LNCAP (cell line): ENCODE measurements around the gene NNMT.

Experiments used
- TF ChIP-seq, protein P1 (sequence below): fragments of 450-650 bp; IDR thresholded peaks from 2 replicates; pipeline ENCODE4 v1.5.1; 2017; ENCODE audit warnings: mild to moderate bottlenecking

The NNMT gene

DNA sequence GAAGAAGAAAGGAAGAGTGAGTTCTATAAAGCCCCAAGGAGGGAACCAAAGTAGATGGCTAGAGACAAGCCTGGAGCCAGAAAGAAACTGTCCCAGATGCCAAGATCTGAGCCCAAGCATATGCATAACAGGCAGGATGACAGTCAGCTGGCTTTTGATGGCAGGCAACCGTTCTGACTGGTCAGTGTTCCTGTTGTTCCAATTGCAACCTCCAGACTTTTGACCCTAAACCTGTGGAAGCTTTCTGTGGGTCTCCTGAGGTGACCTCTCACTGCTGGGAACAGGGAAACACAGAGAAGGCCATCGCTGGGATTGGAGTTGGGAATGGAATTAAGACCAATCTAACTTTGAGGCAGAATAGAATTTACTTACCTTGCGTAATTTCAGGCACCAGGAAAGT, 21.6 kb upstream of the NNMT start:
- TF ChIP-seq, protein P1, sequence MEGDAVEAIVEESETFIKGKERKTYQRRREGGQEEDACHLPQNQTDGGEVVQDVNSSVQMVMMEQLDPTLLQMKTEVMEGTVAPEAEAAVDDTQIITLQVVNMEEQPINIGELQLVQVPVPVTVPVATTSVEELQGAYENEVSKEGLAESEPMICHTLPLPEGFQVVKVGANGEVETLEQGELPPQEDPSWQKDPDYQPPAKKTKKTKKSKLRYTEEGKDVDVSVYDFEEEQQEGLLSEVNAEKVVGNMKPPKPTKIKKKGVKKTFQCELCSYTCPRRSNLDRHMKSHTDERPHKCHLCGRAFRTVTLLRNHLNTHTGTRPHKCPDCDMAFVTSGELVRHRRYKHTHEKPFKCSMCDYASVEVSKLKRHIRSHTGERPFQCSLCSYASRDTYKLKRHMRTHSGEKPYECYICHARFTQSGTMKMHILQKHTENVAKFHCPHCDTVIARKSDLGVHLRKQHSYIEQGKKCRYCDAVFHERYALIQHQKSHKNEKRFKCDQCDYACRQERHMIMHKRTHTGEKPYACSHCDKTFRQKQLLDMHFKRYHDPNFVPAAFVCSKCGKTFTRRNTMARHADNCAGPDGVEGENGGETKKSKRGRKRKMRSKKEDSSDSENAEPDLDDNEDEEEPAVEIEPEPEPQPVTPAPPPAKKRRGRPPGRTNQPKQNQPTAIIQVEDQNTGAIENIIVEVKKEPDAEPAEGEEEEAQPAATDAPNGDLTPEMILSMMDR: no peak

DNA sequence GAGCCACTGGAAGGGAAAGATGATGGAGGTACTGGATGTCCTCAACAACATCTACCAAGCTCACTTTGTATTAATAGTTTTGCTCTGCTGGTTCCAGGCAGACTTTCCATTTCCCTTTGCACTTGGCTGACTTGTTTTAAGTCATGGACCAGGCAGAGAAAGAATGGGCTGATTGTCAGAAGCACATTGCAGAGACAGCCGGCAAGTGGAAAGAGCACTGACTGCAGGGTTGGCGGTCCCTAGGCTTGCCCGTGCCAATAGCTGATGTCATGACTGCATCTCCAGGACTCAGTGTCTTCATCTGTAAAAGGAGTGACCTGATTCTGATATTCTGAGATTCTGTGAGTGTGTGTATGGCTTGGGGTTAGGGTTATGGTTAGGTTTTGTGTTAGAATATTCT, 20.9 kb upstream of the NNMT start:
- TF ChIP-seq, protein P1: no peak

DNA sequence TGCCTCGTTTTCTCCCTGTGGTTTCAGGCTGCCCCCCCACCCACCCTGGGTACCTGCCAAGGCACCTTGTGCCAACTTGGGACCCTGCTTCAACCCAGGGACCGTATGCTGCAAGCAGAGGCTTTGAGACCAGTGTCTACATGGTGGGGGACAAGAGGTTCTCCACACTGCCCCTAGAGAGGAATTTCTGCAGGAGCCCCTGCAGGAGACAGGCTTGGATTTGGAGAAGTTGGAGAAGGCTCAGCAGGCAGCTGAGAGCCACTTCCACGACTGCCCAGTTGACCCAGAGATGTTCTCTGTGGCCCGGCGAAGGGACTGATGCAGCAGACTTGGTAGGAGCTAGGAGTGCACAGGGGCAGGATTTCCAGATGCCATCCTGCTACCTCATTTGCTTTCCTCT, 20.1 kb upstream of the NNMT start:
- TF ChIP-seq, protein P1: no peak

DNA sequence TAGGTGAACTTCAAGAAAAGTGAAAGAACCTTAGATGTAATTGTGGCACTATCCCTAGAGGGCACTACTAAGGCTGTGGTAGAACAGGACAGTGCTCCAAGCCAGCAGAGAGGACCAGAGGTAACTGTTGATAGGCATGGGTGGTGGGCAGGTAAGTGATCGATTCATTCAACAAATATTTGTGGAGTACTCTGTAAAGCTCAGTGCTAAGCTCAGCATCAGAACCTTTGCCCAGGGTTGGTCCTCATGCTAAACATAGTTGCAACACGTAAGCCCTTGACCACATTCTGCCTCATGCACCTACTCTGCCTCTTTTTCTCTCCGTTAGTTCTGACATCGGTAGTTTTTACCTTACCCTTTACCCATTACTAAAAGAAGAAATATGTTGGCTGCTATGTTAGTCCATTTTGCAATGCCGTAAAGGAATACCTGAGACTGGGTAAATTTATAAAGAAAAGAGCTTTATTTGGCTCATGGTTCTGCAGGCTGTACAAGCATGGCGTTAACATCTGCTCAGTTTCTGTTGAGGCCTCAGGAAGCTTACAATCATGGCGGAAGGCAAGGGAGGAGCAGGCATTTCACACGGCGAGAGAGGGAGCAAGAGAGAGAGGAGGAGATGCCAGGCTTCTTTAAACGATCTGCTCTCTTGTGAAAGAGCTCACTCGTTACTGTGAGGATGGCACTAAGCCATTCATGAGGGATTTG, 18.4 kb upstream of the NNMT start:
- TF ChIP-seq, protein P1: no peak

DNA sequence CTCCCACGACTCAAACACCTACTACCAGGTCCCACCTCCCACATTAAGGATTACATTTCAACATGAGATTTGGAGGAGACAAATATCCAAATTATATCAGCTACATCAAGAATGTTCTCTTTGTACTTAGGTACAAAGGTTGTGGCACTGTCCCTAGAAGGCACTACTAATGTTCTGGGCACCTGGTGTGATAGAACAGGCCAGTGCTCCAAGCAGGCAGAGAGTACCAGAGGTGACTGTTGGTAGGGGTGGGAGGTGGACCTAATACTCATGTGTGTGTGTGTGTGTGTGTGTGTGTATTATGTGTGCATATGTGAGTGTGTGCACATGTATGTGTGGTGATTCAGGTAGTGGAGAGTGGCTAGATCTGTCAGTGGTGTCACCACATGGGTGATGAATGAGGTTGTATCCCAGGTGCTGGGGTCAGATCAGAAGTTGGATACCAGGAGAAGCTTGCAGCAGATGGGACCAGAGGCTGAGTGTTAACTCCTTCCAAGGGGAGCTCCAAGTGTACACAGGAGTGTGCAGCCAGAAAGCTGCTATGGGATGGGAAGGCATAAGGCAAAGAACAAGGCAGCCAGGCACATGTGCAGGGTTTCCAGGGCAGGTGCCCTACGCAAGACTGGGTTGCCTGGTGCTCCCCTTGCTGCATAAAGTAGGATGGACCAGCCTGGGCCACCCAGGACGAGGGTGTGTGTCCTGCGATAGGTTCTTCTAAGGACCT, 17.7 kb upstream of the NNMT start:
- TF ChIP-seq, protein P1: no peak

DNA sequence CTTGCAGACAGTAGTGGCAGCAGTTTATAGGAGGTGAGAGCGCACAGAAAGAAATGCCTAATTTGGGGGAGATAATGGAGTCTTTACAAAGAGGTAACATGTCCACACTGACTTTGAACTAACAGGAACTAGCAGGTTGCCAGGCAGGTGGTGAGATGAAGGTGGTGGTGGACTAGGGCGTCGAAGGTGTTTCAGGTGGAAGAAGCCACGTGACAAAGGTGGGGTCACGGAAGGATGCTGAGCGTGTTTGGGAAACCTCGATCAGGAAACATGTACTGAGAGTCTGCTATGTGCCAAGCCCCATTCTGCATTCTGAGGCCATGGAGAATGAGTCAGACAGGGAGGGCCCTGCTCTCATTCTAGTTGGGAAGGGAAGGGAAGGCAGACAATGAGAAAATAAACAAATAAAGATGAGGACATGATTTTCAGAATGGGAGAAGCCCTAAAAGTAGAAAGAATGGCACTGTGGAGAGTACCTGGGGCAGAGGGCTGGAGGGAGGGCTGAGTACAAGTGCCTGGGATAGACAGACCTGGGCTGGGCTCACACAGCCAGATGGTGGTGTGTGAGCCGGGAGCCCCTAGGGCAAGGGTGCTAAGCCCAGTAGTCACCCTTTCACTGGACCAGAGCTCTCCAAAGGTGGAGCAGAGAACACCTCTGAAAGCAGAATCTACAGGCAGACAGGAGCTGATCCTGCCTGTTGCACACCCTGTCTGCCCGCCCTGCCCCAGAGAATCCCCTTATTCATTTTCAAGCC, 16.2 kb upstream of the NNMT start:
- TF ChIP-seq, protein P1: no peak

DNA sequence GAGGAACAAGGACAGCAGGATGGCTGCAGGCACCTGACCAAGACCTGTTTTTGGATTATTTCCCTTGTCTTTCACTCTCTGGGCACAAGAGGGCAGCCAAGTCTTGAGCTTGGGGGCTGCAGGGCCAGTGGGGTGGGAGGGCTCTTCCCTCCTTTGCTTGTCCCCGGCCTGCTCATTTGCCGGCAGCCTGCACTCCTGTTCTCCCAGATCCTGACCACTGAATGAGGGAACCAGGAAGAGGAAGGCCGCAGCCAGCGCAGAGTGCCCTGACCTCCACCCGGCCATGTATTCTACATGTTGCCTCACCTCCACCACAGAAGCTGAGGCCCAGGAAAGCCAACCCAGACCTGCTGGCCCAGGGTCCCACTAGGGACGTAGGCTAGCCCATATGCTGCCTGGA, 15.5 kb upstream of the NNMT start:
- TF ChIP-seq, protein P1: peak; percentile 71
